SU-DHL-6 (cell line): Measurements from ENCODE around the gene C1orf21.

Experiments
- H2AFZ ChIP-seq: fragments of 200-600 bp; sonication (generic); 2 replicates; pipeline ENCODE4 v1.6.1; 2014; ENCODE audit warnings: low read depth, mild to moderate bottlenecking, moderate library complexity, mixed read lengths, antibody characterized with exemption, low read length; ENCODE audit not compliant: severe bottlenecking
- H3F3A ChIP-seq: fragments of 200-600 bp; shearing (Covaris generic); 2 replicates; pipeline ENCODE4 v1.6.0; 2016; ENCODE audit warnings: antibody characterized with exemption, mild to moderate bottlenecking; ENCODE audit not compliant: insufficient read depth
- H3K27ac ChIP-seq: fragments of 200-600 bp; sonication (generic); 2 replicates; pipeline ENCODE4 v1.5.1; 2016; ENCODE audit warnings: low read depth, mild to moderate bottlenecking, low read length, moderate library complexity, mixed read lengths
- H3K27me3 ChIP-seq: fragments of 200-600 bp; sonication (generic), shearing (Covaris generic); 2 replicates; pipeline ENCODE4 v1.6.0; 2014; ENCODE audit warnings: mild to moderate bottlenecking, low read length
- H3K36me3 ChIP-seq: fragments of 200-600 bp; sonication (generic); 2 replicates; pipeline ENCODE4 v1.6.1; 2014; ENCODE audit warnings: mild to moderate bottlenecking, low read length, mixed read lengths
- H3K4me2 ChIP-seq: fragments of 300-600, 200-600 bp; shearing (Covaris generic), sonication (generic); 2 replicates; pipeline ENCODE4 v1.6.0; 2014; ENCODE audit warnings: low read length, low read depth, mild to moderate bottlenecking; ENCODE audit not compliant: poor library complexity, severe bottlenecking
- H3K4me3 ChIP-seq: fragments of 200-600 bp; sonication (generic); 2 replicates; pipeline ENCODE4 v1.5.1; 2014; ENCODE audit warnings: antibody characterized with exemption, low read length, mild to moderate bottlenecking, mixed read lengths; ENCODE audit not compliant: insufficient read depth, poor library complexity, severe bottlenecking
- H3K79me2 ChIP-seq: fragments of 200-600 bp; sonication (generic); 2 replicates; pipeline ENCODE4 v1.6.1; 2014; ENCODE audit warnings: mild to moderate bottlenecking, low read length, moderate library complexity; ENCODE audit not compliant: insufficient read depth
- H3K9ac ChIP-seq: fragments of 200-600 bp; sonication (generic); 2 replicates; pipeline ENCODE4 v1.7.0; 2014; ENCODE audit warnings: mild to moderate bottlenecking, low read length
- H3K9me2 ChIP-seq: fragments of 200-600 bp; sonication (generic); replicated peaks from 2 replicates; pipeline ENCODE4 v1.6.1; 2014; ENCODE audit warnings: low read length; ENCODE audit not compliant: insufficient read depth
- H3K9me3 ChIP-seq: fragments of 200-600 bp; sonication (generic); 2 replicates; pipeline ENCODE4 v1.6.1; 2014; ENCODE audit warnings: low read length, mixed read lengths; ENCODE audit not compliant: insufficient read depth
- H4K20me1 ChIP-seq: fragments of 200-600 bp; sonication (generic); 2 replicates; pipeline ENCODE4 v1.6.1; 2014; ENCODE audit warnings: low read depth, mild to moderate bottlenecking, antibody characterized with exemption, low read length, moderate library complexity, mixed read lengths
- CTCF ChIP-seq: fragments of 200-600 bp; sonication (generic); IDR thresholded peaks from one replicate; pipeline ENCODE4 v1.5.1; 2017; ENCODE audit warnings: antibody characterized with exemption, mild to moderate bottlenecking, low read length, moderate library complexity; ENCODE audit not compliant: insufficient read depth, poor library complexity, severe bottlenecking
- EZH2phosphoT487 ChIP-seq: fragments of 200-600 bp; sonication (generic), shearing (Covaris generic); conservative IDR thresholded peaks from 2 replicates; pipeline ENCODE4 v1.6.1; 2018; ENCODE audit warnings: mild to moderate bottlenecking, antibody characterized with exemption, low read length, moderate library complexity, mixed read lengths

C1orf21 gene

GRCh38 chr1:184480736-184481135 lies 93.9 kb downstream of the C1orf21 start:
- Histone ChIP-seq H2AFZ (no peak overlapping the region), H3F3A (no peaks in the 10 kb centered on the region), H3K9me2 (no peaks in the 10 kb centered on the region), H4K20me1 (no peaks in the 10 kb centered on the region), H3K4me2 (no peak overlapping the region), H3K36me3 (no peaks in the 10 kb centered on the region), H3K27ac (no peak overlapping the region), H3K4me3 (no peak overlapping the region), H3K9me3 (no peaks in the 10 kb centered on the region), H3K9ac (no peak overlapping the region), H3K79me2 (no peaks in the 10 kb centered on the region), H3K27me3 (no peaks in the 10 kb centered on the region)
- TF ChIP-seq CTCF (no peak), EZH2phosphoT487 (no peak)

GRCh38 chr1:184482136-184482535 lies 95.3 kb downstream of the C1orf21 start:
- Histone ChIP-seq H3F3A (no peaks in the 10 kb centered on the region), H3K4me2 (no peak overlapping the region), H3K9ac (no peak overlapping the region), H3K4me3 (no peak overlapping the region), H4K20me1 (no peaks in the 10 kb centered on the region), H3K79me2 (no peaks in the 10 kb centered on the region), H2AFZ (no peak overlapping the region), H3K9me2 (no peaks in the 10 kb centered on the region), H3K9me3 (no peaks in the 10 kb centered on the region), H3K36me3 (no peaks in the 10 kb centered on the region), H3K27me3 (no peaks in the 10 kb centered on the region), H3K27ac (no peak overlapping the region)
- TF ChIP-seq EZH2phosphoT487 (no peak), CTCF (no peak)

GRCh38 chr1:184483101-184483683 lies 96.4 kb downstream of the C1orf21 start:
- Histone ChIP-seq H3K27ac (no peak overlapping the region), H2AFZ (no peak overlapping the region), H3F3A (no peaks in the 10 kb centered on the region), H3K36me3 (no peaks in the 10 kb centered on the region), H3K79me2 (no peaks in the 10 kb centered on the region), H3K9me3 (no peaks in the 10 kb centered on the region), H3K9me2 (no peaks in the 10 kb centered on the region), H3K4me2 (no peak overlapping the region), H3K9ac (no peak overlapping the region), H3K27me3 (no peaks in the 10 kb centered on the region), H4K20me1 (no peaks in the 10 kb centered on the region), H3K4me3 (no peak overlapping the region)
- no peak for TF ChIP-seq CTCF
- no peak for TF ChIP-seq EZH2phosphoT487
